Testis (tissue), 2 donors: ENCODE results near the gene SOX6.

Experiments
- POLR2A ChIP-seq: fragments of 450-650 bp; IDR thresholded peaks from one replicate; pipeline ENCODE4 v1.6.1; 2017; ENCODE audit warnings: antibody characterized with exemption, mild to moderate bottlenecking, moderate library complexity
- TF ChIP-seq, protein P1 (sequence below), 3 experiments: fragments of 450-650 bp in 2 of 3; fragments of 200-600 bp in 1 of 3; sonication (generic) in 1 of 3; IDR thresholded peaks; one replicate each; pipeline ENCODE4 v1.5.1; 2016 to 2019; ENCODE audit warnings: antibody characterized with exemption in 3 of 3, mild to moderate bottlenecking in 2 of 3, moderate library complexity in 1 of 3

DNA sequence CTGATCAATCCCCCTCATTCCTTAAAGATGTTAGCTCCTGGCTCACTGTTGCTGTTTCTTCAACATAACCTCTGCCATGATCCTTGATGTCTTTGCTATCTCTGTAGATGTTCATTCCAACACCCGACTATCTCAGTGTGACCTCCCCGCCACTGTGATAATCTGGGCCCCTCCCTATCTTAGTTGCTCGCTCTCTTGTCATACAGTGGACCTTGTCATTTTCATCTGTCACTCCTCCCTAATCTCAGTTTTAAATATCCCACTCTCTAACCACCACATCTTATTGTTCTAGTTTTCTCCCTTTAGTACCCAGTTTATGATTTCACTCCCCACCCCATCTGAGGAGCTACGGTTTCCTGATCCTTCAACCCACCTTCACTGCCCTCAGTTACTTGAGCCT, 379.2 kb downstream of the SOX6 start:
- TF ChIP-seq, protein P1, sequence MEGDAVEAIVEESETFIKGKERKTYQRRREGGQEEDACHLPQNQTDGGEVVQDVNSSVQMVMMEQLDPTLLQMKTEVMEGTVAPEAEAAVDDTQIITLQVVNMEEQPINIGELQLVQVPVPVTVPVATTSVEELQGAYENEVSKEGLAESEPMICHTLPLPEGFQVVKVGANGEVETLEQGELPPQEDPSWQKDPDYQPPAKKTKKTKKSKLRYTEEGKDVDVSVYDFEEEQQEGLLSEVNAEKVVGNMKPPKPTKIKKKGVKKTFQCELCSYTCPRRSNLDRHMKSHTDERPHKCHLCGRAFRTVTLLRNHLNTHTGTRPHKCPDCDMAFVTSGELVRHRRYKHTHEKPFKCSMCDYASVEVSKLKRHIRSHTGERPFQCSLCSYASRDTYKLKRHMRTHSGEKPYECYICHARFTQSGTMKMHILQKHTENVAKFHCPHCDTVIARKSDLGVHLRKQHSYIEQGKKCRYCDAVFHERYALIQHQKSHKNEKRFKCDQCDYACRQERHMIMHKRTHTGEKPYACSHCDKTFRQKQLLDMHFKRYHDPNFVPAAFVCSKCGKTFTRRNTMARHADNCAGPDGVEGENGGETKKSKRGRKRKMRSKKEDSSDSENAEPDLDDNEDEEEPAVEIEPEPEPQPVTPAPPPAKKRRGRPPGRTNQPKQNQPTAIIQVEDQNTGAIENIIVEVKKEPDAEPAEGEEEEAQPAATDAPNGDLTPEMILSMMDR (IDR thresholded peaks at IDR 0.05) = no peak
- TF ChIP-seq POLR2A = no peak
